HS-5 (cell line): ENCODE results near the gene ZBTB17.
"Not testable (repeated sequence)": the region's sequence is repeated elsewhere in the genome, so short reads cannot be mapped to it uniquely, and the experiment has no call there.

ENCODE experiments used
- DNase-seq: peaks from one replicate; pipeline ENCODE4 v3.0.0-alpha.2; 2012; ENCODE audit warnings: low read depth

ZBTB17 gene

GRCh38 chr1:15892857-15893599 lies 82.9 kb downstream of the ZBTB17 start:
- not testable (repeated sequence) for DNase-seq
